Ishikawa (cell line): Measurements from ENCODE around the gene TPP1.

ENCODE experiments used
- RAD21 ChIP-seq: IDR thresholded peaks from 2 replicates; pipeline ENCODE4 v1.6.1; 2012; ENCODE audit warnings: low read depth
- TEAD4 ChIP-seq: IDR thresholded peaks from 2 replicates; pipeline ENCODE4 v1.6.1; 2012

DNA sequence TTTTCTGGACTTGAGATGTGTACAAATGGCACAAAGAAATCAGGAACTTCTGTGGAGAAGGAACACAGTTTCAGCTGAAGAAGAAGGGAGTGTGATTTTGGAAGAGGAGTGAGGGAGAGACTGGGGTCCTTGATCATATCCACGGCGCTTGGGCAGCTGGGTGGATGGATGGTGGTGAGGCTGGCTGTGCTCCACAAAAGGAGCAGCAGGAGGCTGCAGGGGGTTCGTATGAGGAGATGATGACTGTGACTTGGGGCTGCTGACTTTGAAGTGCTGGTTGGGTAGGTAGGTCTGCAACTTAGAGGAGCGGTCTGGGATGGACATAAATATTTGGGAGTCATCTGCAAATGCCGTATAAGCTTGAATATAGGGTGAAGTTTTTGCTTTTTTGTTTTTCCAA, 37.7 kb upstream of the TPP1 start:
- TF ChIP-seq TEAD4 (no peak), RAD21 (no peak)
